ENCODE results near the gene C16orf78. TPM values are rescaled to one million over a fixed set of nuclear protein-coding genes. Genes with fewer than 3 reads are reported as not detected.

The C16orf78 gene
- total RNA-seq, 4 donors from 2014 or later = not detected

DNA sequence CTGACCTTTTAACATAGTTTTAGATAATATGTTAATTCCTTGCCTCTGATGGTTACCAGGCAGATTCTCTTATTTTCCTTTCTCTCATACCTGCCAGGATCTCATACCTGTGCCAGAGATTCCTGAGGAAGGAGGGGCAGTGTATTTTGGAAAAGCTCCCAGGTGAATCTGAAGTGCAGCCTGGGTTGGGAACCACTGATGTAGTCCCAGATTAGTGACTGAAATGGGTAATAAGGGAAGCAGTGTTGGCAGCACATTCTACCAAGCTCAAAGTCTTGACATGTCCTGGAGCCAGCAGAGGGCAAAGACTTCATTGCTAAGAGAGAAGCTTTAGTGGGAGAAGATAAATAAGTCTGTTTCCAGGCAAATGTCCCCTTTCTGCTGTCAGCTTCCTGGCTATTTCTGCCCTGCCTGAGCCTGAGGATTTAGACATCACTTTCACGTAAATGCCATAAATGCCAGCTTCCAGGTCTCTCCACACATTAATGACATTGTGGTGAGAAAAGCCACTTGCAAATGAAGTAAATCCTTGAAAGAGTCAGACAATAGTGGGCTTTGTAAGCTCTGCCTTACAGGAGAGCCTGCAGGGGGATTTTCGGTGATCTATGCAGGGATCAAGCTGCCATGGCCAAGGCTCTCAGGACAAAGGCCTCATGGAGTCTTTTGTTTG, 40.9 kb upstream of the C16orf78 start:
- no peak overlapping the region for H3K27ac ChIP-seq
- H3K36me3 ChIP-seq = no peaks in the 10 kb centered on the region
- DNase-seq = no peak
- no peaks in the 10 kb centered on the region for H3K9me3 ChIP-seq
- TF ChIP-seq POLR2A (IDR thresholded peaks at IDR 0.05) = no peak
- TF ChIP-seq, protein P1, sequence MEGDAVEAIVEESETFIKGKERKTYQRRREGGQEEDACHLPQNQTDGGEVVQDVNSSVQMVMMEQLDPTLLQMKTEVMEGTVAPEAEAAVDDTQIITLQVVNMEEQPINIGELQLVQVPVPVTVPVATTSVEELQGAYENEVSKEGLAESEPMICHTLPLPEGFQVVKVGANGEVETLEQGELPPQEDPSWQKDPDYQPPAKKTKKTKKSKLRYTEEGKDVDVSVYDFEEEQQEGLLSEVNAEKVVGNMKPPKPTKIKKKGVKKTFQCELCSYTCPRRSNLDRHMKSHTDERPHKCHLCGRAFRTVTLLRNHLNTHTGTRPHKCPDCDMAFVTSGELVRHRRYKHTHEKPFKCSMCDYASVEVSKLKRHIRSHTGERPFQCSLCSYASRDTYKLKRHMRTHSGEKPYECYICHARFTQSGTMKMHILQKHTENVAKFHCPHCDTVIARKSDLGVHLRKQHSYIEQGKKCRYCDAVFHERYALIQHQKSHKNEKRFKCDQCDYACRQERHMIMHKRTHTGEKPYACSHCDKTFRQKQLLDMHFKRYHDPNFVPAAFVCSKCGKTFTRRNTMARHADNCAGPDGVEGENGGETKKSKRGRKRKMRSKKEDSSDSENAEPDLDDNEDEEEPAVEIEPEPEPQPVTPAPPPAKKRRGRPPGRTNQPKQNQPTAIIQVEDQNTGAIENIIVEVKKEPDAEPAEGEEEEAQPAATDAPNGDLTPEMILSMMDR (IDR thresholded peaks at IDR 0.05) = no peak
- no peaks in the 10 kb centered on the region for H3K4me1 ChIP-seq
- no peaks in the 10 kb centered on the region for H3K27me3 ChIP-seq
- no peak overlapping the region for H3K4me3 ChIP-seq

GRCh38 chr16:49333259-49333597, 40.4 kb upstream of the C16orf78 start:
- TF ChIP-seq, protein P1 (IDR thresholded peaks at IDR 0.05) = no peak
- TF ChIP-seq POLR2A (IDR thresholded peaks at IDR 0.05) = no peak
- Histone ChIP-seq H3K27me3 (no peaks in the 10 kb centered on the region), H3K9me3 (no peaks in the 10 kb centered on the region), H3K4me3 (no peak overlapping the region), H3K4me1 (no peaks in the 10 kb centered on the region), H3K36me3 (no peaks in the 10 kb centered on the region), H3K27ac (no peak overlapping the region)
- DNase-seq = no peak

DNA sequence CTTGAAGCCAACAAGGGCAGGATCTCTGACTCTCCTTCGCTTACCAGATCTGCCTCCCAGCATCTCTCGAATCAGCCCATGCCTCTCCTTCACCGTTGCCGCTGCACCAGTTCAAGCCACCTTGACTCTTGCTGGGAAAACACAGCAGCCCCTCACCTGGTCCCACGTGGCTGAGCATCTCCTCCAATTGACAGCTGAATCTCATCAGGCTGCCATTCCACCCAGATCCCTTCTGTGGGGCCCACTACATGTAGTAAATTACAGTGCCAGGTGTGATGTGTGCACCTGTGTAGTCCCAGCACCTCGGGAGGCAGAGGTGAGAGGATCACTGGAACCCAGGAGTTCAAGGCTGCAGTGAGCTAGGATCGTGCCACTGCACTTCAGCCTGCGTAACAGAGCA, 37.8 kb upstream of the C16orf78 start:
- no peak overlapping the region for H3K27ac ChIP-seq
- no peaks in the 10 kb centered on the region for H3K4me1 ChIP-seq
- no peak for DNase-seq
- no peak overlapping the region for H3K4me3 ChIP-seq
- TF ChIP-seq POLR2A (IDR thresholded peaks at IDR 0.05) = no peak
- TF ChIP-seq, protein P1 (IDR thresholded peaks at IDR 0.05) = no peak
- H3K27me3 ChIP-seq = no peaks in the 10 kb centered on the region
- H3K36me3 ChIP-seq = no peaks in the 10 kb centered on the region
- no peaks in the 10 kb centered on the region for H3K9me3 ChIP-seq

DNA sequence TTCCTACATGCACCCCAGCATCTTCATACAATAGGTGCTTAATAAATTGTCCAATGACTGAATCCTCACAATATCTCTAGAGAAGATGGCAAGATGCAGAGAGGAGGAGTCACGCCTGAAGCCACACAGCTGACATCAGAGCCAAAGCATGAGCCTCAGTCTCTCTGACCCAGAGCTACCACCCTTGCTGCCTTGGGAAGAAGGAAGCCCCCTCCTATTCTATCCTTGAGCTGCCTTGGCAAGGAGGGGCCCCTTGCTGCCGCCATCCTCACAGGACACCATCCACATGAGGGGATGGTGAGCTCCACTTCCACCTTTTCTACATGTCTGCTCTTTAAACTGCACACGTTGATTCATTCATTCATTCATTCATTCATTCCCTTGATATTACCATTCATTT, 37.0 kb upstream of the C16orf78 start:
- TF ChIP-seq, protein P1 (IDR thresholded peaks at IDR 0.05) = no peak
- no peak for TF ChIP-seq POLR2A (IDR thresholded peaks at IDR 0.05)
- no peaks in the 10 kb centered on the region for H3K4me1 ChIP-seq
- H3K4me3 ChIP-seq = no peak overlapping the region
- no peaks in the 10 kb centered on the region for H3K36me3 ChIP-seq
- no peaks in the 10 kb centered on the region for H3K9me3 ChIP-seq
- no peak for DNase-seq
- H3K27ac ChIP-seq = no peak overlapping the region
- H3K27me3 ChIP-seq = no peaks in the 10 kb centered on the region

GRCh38 chr16:49337814-49338350, 35.7 kb upstream of the C16orf78 start:
- Histone ChIP-seq H3K27me3 (no peaks in the 10 kb centered on the region), H3K4me3 (no peak overlapping the region), H3K9me3 (no peaks in the 10 kb centered on the region), H3K36me3 (no peaks in the 10 kb centered on the region), H3K27ac (no peak overlapping the region), H3K4me1 (no peaks in the 10 kb centered on the region)
- TF ChIP-seq, protein P1 (IDR thresholded peaks at IDR 0.05) = no peak
- no peak for TF ChIP-seq POLR2A (IDR thresholded peaks at IDR 0.05)
- no peak for DNase-seq
